HG02642 (cell line): ENCODE measurements around the gene MKNK2.
A peak's percentile ranks its signal among the peaks of the same experiment; 100 is the strongest.

Experiments used
- ATAC-seq: cut with Tn5 transposase; IDR thresholded peaks from one replicate; pipeline ENCODE4 v1.9.1; 2021; ENCODE audit warnings: mild to moderate bottlenecking; ENCODE audit not compliant: unreplicated experiment, poor library complexity

Gene MKNK2

GRCh38 chr19:2081873-2082810 is 31.1 kb upstream of the MKNK2 start:
- no peak for ATAC-seq

GRCh38 chr19:2080336-2080988 is 29.4 kb upstream of the MKNK2 start:
- no peak for ATAC-seq

- no peak for ATAC-seq
Observed at GRCh38 chr19:2079865-2080301, 28.8 kb upstream of the MKNK2 start.

DNA sequence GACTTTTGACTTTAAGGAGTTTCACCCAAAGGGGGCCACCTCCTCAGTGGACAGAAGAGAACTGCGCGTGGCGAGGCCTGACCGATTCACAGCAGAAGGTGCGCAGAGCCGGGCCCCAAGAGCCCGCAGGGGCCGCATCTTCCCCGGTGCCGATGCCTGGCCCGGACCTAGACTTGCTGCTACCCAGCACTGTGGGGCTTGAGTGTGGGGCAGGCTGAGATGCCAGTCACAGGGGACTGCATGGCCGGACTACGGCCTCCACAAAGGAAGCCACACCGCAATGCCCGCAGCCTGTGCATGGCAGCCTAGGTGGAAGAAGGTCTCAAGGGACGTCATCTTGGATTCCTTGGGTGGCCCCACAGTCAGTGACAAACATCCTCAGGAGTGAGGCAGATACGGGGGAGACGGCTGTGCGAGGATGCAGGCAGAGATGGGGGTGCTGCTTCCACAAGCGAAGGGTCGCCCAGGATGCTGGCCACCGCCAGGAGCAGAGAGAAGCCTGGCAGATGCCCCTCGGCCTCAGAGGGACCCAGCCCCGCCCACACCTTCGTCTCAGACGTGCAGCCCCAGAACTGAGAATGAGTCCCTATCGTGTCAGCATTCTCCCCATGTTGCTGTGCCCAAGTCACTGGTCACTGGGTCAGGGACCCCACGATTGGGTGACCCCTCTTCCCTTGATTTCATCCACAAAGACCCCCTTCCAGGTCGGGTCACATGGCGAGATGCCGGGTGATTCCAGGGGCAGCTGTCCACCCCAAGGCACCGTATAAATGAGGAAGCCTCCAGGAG is 28.2 kb upstream of the MKNK2 start:
- no peak for ATAC-seq

GRCh38 chr19:2077833-2078619 is 27.0 kb upstream of the MKNK2 start:
- ATAC-seq = no peak

DNA sequence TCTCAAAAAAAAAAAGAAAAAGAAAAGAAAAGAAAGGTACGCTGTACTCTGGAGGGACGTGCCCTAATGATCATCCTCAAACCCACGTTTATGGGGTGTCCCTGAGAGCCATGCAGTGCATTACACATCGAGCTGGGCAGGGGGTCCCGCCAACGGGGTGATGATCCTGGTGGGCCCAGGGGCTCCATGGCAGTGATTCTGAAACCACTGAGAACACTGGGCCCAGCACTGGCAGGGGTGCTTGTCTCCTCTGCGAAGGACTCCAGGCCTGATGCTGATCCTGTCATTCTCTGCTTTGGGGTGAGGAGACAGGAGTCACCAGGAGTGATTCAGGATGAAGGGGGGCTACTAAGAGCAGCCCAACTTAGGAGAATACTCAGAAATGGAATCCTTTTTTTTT is 26.4 kb upstream of the MKNK2 start:
- ATAC-seq = no peak

DNA sequence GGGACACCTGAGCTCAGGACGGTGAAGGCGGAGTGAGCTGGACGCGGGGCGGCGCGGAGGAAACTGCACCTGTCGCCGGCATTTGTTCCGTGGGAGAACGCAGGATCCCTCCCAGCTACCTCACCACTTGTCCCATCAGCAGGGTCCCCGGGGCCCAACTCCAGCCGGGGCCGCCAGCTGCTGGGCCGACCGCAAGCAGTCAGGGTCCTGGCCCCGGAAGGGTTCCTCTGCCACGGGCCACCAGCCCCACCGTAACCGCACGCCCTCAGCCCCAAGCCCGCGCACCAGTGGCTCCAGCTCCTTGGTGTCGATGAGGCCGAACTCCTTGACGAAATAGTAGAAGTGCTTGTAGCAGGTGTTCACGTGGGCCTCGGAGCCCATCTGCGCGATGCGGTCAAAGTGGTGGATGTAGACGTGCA is 25.5 kb upstream of the MKNK2 start:
- no peak for ATAC-seq

- ATAC-seq = no peak
Observed at GRCh38 chr19:2072757-2073551, 21.9 kb upstream of the MKNK2 start.

- ATAC-seq = no peak
Observed at GRCh38 chr19:2070986-2071673, 20.1 kb upstream of the MKNK2 start.

DNA sequence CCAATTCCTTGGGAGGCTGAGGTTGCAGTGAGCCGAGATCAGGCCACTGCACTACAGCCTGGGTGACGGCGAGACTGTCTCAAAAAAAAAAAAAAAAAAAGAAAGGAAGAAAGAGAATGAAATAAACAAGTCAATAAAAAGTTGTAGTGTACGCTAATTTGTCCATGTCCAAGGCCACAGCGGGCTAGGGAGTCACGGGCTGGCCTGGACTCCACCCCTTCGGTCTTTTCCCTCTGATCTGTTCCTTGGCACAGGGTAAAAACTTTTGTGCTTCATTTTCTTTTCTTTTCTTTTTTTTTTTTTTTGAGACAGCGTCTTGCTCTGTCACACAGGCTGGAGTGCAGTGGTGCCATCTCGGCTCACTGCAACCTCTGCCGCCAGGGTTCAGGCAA is 19.4 kb upstream of the MKNK2 start:
- ATAC-seq = no peak

DNA sequence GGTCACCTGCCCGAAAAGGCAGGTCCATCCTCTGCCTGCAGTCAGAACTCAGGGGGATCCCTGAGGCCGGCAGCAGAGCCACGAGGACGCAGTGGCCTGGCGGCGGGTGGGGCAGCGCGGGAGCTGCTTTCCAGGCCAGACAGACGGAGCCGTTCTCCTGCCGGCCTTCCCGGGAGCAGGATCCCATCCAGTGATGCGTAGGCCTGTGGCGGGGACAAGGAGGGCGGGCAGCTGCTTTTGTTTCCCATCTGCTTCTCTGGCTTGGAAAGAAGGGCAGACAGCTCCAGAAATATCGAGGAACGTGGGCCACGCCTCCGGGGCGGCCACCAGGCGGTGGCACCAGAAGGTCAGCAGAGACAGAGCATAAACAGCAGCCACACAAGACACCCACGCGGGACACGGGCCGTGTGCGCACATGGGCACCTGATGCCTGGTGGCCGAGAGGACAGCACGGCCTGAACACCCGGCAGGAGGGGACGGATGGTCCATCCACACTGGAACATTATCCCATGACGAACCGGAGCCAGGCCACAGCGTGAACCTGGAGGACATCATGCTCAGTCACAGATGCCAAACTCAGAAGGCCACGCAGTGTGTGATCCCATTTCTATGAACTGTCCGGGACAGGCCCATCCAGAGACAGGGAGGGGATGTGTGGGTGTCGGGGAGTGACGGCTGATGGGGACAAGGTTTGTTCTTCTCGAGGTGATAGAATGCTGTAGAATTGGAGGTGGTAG is 13.9 kb upstream of the MKNK2 start:
- ATAC-seq = no peak

- no peak for ATAC-seq
Observed at GRCh38 chr19:2064395-2064787, 13.3 kb upstream of the MKNK2 start.

- no peak for ATAC-seq
Observed at GRCh38 chr19:2063824-2064223, 12.8 kb upstream of the MKNK2 start.

DNA sequence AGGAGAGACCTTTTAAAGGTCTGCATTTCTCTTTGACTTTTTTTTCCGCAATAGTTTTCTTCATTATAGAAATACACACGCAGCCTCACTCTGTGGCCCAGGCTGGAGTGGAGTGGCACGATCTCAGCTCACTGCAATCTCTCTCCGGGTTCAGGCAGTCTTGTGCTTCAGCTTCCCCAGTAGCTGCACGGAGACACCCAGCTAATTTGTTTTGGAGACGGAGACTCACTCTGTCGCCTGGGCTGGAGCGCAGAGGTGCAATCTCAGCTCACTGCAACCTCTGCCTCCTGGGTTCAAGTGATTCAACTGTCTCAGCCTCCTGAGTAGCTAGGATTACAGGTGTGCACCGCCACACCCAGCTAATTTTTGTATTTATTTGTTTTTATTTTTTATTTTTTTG is 11.7 kb upstream of the MKNK2 start:
- no peak for ATAC-seq

DNA sequence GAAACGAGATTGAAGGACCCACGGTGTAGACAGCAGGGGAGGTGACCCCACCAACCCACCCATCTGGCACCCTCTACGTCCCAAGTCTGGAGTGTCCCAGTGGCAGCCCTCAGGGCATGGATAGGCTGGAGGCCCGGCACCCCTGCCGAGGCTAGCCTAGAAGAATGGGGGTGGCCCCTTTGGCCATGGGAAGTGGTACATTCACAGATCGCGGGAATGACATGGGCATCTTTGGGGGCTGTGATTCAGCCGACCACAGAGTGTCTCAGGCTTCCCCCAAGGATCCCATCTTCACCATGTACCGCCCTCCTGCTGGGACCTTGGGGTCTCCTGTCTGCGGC is 11.3 kb upstream of the MKNK2 start:
- ATAC-seq = no peak

DNA sequence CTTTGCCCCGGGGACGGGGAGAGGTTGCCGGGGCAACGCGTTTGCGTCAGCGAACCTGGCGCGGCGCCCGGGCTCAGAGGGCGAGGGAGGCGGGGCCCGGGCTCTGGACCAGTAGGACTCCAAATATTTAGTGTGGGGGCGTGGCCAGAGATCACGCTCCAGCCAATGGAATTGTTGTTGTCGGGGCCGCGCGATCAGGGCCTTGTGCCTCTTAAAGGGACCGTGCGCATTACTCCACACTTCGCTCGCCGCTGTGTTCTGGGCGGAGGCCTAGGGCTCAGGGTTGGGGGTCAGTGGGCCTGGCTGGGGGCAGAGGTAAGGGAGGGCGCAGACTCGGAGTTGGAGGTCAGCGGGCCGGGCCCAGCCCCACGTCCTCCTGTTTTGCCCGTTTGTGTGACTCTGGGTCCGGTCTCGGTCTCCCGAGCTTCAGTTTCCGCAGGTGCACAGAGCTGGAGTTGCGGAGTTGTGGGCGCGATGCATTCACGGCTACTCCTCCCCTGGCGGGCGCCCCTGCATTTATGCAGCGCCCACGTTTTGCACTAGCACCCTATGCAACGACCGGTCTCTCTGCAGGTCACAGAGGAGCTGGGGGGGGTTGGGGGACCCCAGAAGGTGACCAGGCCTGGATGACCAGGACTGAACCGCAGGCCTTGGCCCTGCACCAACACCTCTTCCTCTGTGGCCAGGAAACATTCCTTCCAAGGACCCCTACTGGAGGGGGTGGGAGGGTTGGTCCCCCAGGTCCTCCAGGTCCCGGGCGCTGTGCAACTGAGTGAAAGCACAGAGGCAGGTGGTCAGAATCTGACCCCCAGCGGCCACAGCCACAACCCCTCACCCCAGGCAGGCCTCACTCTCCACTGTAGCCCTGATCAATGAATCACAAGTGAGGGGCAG is 10.7 kb upstream of the MKNK2 start:
- peak; percentile 80 for ATAC-seq

GRCh38 chr19:2060884-2061494 is 9.9 kb upstream of the MKNK2 start:
- peak; percentile 28 for ATAC-seq
